Large intestine (tissue), 12 donors: ENCODE measurements around the gene LIMS4. TPM values are rescaled to one million over a fixed set of nuclear protein-coding genes. Genes with fewer than 3 reads are reported as not detected.
"Not testable (repeated sequence)": the region's sequence is repeated elsewhere in the genome, so short reads cannot be mapped to it uniquely, and the experiment has no call there.

Experiments used
- DNase-seq, 2 donors: peaks; one replicate each; pipeline versions ENCODE4 v3.0.0 to v3.0.0-alpha.2; 2013
- H3K27ac ChIP-seq: one replicate; pipeline ENCODE4 v1.5.1; 2013; ENCODE audit warnings: low read length
- H3K27me3 ChIP-seq: 2 replicates; pipeline ENCODE4 v1.6.1; 2013; ENCODE audit warnings: low read length; ENCODE audit not compliant: control insufficient read depth, insufficient read depth
- H3K36me3 ChIP-seq: 2 replicates; pipeline ENCODE4 v1.6.1; 2013; ENCODE audit warnings: low read length; ENCODE audit not compliant: control insufficient read depth, insufficient read depth
- H3K4me1 ChIP-seq: one replicate; pipeline ENCODE4 v1.6.1; 2013; ENCODE audit warnings: low read length; ENCODE audit not compliant: control insufficient read depth, insufficient read depth
- H3K4me3 ChIP-seq: one replicate; pipeline ENCODE4 v1.5.1; 2013; ENCODE audit warnings: low read length
- H3K9me3 ChIP-seq: one replicate; pipeline ENCODE4 v1.6.1; 2013; ENCODE audit warnings: mild to moderate bottlenecking, low read depth, low read length, moderate library complexity; ENCODE audit not compliant: control insufficient read depth
- WGBS: methylation state at CpG from one replicate; pipeline ENCODE4 v1.1.5; 2013; ENCODE audit warnings: low lambda C conversion rate; ENCODE audit not compliant: insufficient coverage; 5-methylcytosine and 5-hydroxymethylcytosine counted together
- long read RNA-seq, 11 donors: transcript quantifications; one replicate each; lab custom pipeline, GENCODE V29; 2026
- polyA plus RNA-seq: library from polyadenylated mRNA; unstranded; fragments of 120-200 nt; gene quantifications from one replicate; pipeline ENCODE4 v1.2.1, GENCODE V29; 2013

Gene LIMS4, protein sequence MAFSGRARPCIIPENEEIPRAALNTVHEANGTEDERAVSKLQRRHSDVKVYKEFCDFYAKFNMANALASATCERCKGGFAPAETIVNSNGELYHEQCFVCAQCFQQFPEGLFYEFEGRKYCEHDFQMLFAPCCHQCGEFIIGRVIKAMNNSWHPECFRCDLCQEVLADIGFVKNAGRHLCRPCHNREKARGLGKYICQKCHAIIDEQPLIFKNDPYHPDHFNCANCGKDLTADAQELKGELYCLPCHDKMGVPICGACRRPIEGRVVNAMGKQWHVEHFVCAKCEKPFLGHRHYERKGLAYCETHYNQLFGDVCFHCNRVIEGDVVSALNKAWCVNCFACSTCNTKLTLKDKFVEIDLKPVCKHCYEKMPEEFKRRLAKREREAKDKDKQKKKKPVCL
- polyA plus RNA-seq, result 3.0 TPM
- long read RNA-seq, donor 1, result 0 reads
- long read RNA-seq, donor 2, result 0 reads
- long read RNA-seq, donor 3, result 0 reads
- long read RNA-seq, donor 4, result 0 reads
- long read RNA-seq, donor 5, result 0 reads
- long read RNA-seq, donor 6, result 0 reads
- long read RNA-seq, donor 7, result 0 reads
- long read RNA-seq, donor 8, partial matches to known transcripts, result 0 of 1 reads
- long read RNA-seq, donor 8, other reads (novel, unspliced or antisense), result 0 of 1 reads
- long read RNA-seq, donor 9, result 0 reads
- long read RNA-seq, donor 10, partial matches to known transcripts, result 0 of 1 reads
- long read RNA-seq, donor 10, other reads (novel, unspliced or antisense), result 0 of 1 reads
- long read RNA-seq, donor 11, result 0 reads

DNA sequence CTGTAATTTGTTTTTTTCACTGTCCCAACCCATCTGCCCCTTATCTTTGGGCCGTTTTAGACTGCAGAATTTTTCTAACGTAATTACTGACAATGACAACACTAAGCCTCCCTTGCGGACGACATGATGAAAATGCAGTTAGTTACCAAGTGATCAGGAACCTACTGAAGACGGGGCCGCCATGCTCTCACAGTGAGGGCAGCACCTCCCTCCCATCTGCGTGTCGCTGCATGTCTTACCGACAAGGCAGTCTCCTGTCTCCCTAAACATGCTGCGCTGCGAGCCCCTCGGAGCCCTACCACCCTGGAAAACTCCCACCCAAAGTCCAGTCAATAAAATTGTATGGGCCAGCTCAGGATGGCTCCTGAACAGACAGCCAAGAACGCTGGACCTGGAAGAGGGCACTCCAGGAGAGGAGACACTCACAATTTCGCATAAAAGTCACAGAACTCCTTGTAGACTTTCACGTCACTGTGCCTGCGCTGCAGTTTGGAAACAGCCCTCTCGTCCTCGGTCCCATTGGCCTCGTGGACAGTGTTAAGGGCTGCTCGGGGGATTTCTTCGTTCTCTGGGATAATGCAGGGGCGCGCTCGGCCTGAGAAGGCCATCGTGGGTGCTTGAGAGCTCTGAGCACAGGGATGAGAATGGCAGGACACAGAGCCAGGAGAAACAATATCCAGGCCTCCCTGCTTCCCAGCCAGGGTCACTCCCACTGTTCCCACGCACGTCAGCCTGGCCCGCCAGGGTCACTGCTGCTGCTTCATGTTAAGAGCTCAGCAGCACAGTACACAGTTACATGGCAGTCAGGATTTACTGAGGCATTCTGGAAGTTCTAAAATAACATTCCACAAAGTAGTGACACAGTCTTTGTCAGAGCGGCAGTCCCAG lies at the start of gene LIMS4:
Gene LIMS4, minus strand, starts transcription at position 646 of the 888 bp plus-strand sequence. Its CDS starts 38 bp downstream, at position 608.
- not testable (repeated sequence) for H3K27me3 ChIP-seq, H3K4me3 ChIP-seq, H3K4me1 ChIP-seq, DNase-seq, H3K27ac ChIP-seq, H3K9me3 ChIP-seq, H3K36me3 ChIP-seq
- no CpG with 5 or more reads among the region's 29 CpGs for WGBS

DNA sequence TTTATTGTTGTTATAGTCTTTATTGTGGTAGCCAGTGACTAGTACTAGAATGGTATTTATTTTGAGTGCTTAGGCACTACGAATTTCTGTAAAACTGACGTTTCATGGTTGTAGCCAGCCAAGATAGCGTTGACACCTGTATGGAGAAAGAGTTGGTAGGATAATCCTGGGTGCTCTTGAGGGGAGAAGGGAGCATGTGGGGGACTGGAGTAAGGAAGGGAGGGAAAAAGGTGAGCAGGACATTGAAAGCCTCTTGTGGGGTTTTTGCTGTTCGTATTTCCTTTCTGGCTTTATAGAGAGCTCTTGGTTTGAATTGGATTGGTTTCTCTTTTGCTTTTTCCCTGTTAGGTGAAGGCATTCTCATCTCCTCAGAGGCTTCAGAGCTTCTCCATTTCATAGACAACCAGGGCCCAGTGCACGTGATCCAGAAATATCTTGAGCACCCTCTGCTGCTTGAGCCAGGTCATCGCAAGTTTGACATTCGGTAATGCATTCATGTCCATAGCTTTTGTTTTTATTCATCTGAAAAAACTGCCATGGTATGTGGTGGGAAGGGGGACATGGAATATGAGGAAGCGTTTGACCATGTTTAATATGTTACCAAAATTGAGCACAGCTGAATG lies 27.2 kb upstream of the LIMS4 start:
- H3K4me3 ChIP-seq, H3K36me3 ChIP-seq, H3K27ac ChIP-seq, H3K4me1 ChIP-seq, DNase-seq, H3K27me3 ChIP-seq, H3K9me3 ChIP-seq: not testable (repeated sequence)
- no CpG with 5 or more reads among the region's 8 CpGs for WGBS

DNA sequence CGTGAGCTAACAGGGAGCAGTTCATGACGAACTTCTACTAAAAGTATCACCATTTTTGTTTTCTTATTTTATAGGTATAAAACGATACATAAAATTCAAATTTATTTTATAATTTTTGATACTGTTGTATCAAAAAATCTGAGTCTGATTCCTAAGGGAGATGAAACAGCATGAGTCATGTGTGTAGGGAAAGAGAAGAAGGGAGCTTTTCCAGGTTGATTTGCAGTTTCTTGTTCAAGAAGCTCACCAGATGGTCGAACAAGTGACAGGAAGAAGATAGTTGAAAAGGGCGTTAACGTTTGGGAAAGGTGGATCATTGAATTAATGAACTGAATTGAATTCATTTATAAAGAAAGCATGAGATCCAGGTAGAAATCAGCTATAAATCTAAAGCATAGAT lies 23.4 kb upstream of the LIMS4 start:
- not testable (repeated sequence) for H3K4me3 ChIP-seq, H3K9me3 ChIP-seq, H3K36me3 ChIP-seq, H3K4me1 ChIP-seq, DNase-seq, H3K27ac ChIP-seq, H3K27me3 ChIP-seq
- no CpG with 5 or more reads among the region's 6 CpGs for WGBS

DNA sequence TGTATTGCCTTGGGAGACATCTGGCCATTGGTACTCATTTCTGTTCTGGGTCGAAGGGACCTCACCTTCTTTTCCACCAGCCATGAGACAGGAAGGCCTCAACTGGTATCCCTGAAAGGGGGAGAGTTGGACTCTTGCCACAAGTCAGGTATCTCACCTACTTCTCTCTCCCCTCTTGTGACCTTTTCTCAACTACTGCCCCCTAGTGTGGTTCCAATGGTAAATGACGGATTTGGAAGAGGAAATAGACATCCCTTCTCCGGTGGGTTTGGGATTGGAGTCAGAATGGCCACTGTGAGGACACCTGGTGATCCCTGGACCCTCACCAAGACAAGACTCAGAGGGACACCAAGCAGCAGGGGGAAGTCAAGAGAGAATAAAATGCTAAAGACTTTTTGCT lies 21.9 kb upstream of the LIMS4 start:
- not testable (repeated sequence) for DNase-seq, H3K27ac ChIP-seq, H3K4me1 ChIP-seq, H3K36me3 ChIP-seq, H3K27me3 ChIP-seq, H3K9me3 ChIP-seq, H3K4me3 ChIP-seq
- no CpG with 5 or more reads among the region's 3 CpGs for WGBS

DNA sequence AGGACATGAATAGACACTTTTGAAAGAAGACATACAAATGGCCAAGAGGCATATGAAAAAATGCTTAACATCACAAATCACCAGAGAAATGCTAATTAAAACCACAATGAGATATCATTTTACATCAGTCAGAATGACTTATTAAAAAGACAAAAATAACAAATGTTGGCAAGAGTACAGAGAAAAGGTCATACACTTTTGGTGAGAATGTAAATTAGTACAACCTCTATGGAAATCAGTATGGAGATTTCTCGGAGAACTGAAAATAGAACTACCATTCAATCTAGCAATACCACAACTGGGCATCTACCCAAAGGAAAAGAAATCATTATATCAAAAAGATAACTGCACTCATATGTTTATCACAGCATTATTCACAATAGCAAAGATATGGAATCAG lies 16.4 kb upstream of the LIMS4 start:
- not testable (repeated sequence) for H3K27ac ChIP-seq, H3K4me3 ChIP-seq, DNase-seq, H3K4me1 ChIP-seq, H3K27me3 ChIP-seq, H3K36me3 ChIP-seq, H3K9me3 ChIP-seq
- no CpG with 5 or more reads among the region's 1 CpG for WGBS

DNA sequence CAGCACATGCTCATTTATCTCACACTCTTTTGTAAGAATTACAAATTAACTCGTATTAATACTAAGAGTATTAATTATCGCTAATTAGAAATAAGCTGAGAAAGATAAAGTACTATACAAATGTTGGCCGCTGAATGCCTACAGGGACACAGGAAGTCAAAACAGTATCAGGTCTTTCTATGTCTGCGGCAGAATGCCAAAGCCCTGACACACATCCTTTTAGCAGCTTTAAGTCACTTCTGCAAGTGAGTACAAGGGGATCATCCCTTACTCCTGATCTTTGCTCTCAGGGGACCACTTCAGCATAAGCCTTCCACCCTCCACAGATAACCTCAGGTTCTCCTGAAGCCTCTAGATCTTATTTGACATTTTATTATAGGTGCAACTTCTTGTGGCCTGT lies 10.1 kb upstream of the LIMS4 start:
- not testable (repeated sequence) for H3K4me3 ChIP-seq, H3K27ac ChIP-seq, H3K4me1 ChIP-seq, H3K36me3 ChIP-seq, DNase-seq, H3K9me3 ChIP-seq, H3K27me3 ChIP-seq
- WGBS, result no CpG with 5 or more reads among the region's 4 CpGs

DNA sequence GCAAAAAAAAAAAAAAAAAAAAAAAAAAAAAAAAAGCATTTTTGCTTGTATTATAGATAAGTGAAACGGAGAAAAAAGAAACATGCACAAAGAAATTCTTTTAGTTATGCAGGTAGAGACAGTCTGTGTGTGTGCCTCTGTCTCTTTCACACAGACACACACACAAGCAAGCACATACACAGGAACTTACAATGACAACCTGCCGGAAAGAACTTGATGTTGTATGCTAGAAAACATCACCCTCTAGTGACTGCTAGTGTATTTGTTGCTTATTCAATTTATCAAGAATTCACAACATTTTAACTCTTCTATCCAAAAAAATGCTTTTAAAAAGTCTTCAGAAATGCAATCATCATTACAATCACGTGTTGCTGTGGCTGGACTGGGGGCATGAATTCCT lies 8.6 kb upstream of the LIMS4 start:
- not testable (repeated sequence) for H3K27me3 ChIP-seq, H3K4me1 ChIP-seq, H3K9me3 ChIP-seq, H3K4me3 ChIP-seq, H3K27ac ChIP-seq, H3K36me3 ChIP-seq, DNase-seq
- WGBS, result no CpG with 5 or more reads among the region's 3 CpGs

DNA sequence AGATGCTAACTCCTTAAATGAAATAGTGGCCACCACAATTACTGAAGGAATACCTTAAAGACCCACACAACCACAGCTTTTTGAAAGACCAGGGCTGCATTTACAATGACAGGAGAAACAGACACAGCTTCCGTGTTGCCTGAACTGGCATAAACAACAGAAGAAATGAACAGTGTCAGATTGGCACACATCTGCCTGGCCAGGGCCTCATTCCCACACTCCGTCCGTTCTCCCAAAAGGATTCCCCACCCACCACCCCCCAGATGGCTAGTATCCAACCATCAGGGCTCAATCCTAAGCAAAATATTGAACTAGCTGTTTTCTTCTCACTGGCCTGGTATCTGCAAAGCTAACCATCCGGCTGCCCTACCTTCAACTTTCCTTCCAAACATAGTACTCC lies 7.5 kb upstream of the LIMS4 start:
- H3K27ac ChIP-seq, H3K36me3 ChIP-seq, H3K27me3 ChIP-seq, DNase-seq, H3K4me1 ChIP-seq, H3K9me3 ChIP-seq, H3K4me3 ChIP-seq: not testable (repeated sequence)
- WGBS, result no CpG with 5 or more reads among the region's 4 CpGs

DNA sequence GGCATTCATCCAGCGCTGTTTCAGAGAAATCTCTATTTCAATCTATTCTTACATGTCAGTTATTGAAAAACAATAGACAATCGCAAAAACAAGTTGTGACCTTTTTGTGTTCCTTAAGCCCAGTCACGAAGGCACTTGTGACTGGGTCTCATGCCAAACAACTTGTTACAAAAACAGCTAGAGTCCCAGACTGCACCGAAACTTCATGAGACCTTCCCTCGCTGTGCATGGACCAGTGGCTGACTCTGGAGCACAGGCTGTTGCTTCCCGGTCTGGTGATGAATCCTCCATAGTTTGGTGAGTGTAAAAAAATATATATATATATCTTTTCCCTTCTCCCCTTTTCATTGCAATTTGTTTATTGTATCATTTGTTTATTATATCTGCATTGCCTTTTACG lies 4.8 kb upstream of the LIMS4 start:
- no CpG with 5 or more reads among the region's 7 CpGs for WGBS
- DNase-seq, result not testable (repeated sequence)

DNA sequence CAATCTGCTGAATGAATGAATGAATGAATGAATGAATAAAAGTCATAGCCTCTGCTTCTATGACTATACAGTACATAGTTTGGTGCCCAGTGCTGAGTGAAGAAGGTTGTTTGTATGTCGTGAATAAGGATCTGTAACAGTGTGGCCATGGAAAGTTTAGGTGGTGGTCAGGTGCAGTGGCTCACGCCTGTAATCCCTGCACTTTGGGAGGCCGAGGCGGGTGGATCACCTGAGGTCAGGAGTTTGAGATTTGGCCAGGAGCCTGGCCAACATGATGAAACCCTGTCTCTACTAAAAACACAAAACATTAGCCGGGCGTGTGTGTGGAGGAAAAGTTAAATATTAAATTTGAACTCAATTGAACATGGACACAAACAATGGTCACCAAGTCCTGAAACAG lies 4.3 kb upstream of the LIMS4 start:
- H3K27ac ChIP-seq, H3K4me3 ChIP-seq, DNase-seq, H3K9me3 ChIP-seq, H3K4me1 ChIP-seq, H3K36me3 ChIP-seq, H3K27me3 ChIP-seq: not testable (repeated sequence)
- no CpG with 5 or more reads among the region's 6 CpGs for WGBS

More for the DNA sequence above, 4.8 kb upstream of the LIMS4 start:
- H3K4me3 ChIP-seq, H3K27me3 ChIP-seq, H3K36me3 ChIP-seq, H3K4me1 ChIP-seq, H3K27ac ChIP-seq, H3K9me3 ChIP-seq: not testable (repeated sequence)
